Endothelial cell of umbilical vein (primary cell): ENCODE results near the gene NEB. TPM values are rescaled to one million over a fixed set of nuclear protein-coding genes. Genes with fewer than 3 reads are reported as not detected.

Source experiments
- BruUV-seq: library from RNA; stranded (reverse); fragments of 400-500 nt; replicated peaks from 2 replicates; lab custom pipeline; 2021; lab: Mats Ljungman, UMichigan
- CTCF ChIA-PET: fragments of 300-600, 350-600 bp; sonication (Branson Sonifier 250); formaldehyde crosslinking; loops from one replicate; lab custom pipeline; 2021; ENCODE audit warnings: antibody characterized with exemption, inconsistent platforms; lab: Charles Lee
- POLR2A ChIA-PET: fragments of 300-600, 350-600 bp; sonication (Branson Sonifier 250); formaldehyde crosslinking; loops from one replicate; lab custom pipeline; 2021; ENCODE audit warnings: antibody characterized with exemption, inconsistent platforms; lab: Charles Lee
- DNase-seq: peaks from one replicate; pipeline ENCODE4 v3.0.0-alpha.2; 2011; ENCODE audit warnings: low read depth, low spot score
- FAIRE-seq: peaks from 2 replicates; lab custom pipeline; 2011; peaks lifted over from hg19 to GRCh38; lab: Jason Lieb, UNC
- H2AFZ ChIP-seq: 2 replicates; pipeline ENCODE4 v1.6.0; 2012; ENCODE audit warnings: low read depth, low read length, control low read depth, inconsistent platforms
- H3K27ac ChIP-seq: 2 replicates; pipeline ENCODE4 v1.5.1; 2011; ENCODE audit warnings: low read depth, mild to moderate bottlenecking, control low read depth, low read length, moderate library complexity; ENCODE audit not compliant: insufficient read depth
- H3K27me3 ChIP-seq, 2 experiments: 2 replicates each; pipeline versions ENCODE4 v1.6.0 to v1.6.1; 2011; ENCODE audit warnings: low read length in 2 of 2, mixed read lengths in 1 of 2; ENCODE audit not compliant: control insufficient read depth in 2 of 2, insufficient read depth in 2 of 2
- H3K36me3 ChIP-seq, 2 experiments: 2 replicates in 1 of 2; 3 replicates in 1 of 2; pipeline ENCODE4 v1.5.1; 2011; ENCODE audit warnings: low read length in 2 of 2, mild to moderate bottlenecking in 1 of 2, moderate library complexity in 1 of 2; ENCODE audit not compliant: control insufficient read depth in 2 of 2, insufficient read depth in 2 of 2; ENCODE audit errors: extremely low read depth in 1 of 2
- H3K4me1 ChIP-seq: 3 replicates; pipeline ENCODE4 v1.5.1; 2011; ENCODE audit warnings: mild to moderate bottlenecking, low read length; ENCODE audit not compliant: control insufficient read depth, insufficient read depth; ENCODE audit errors: extremely low read depth
- H3K4me2 ChIP-seq: 2 replicates; pipeline ENCODE4 v1.6.1; 2011; ENCODE audit warnings: low read length, control low read depth, mixed read lengths; ENCODE audit not compliant: insufficient read depth
- H3K4me3 ChIP-seq, 3 experiments: fragments of 200-600 bp in 1 of 3; sonication (generic), shearing (Covaris generic) in 1 of 3; replicated peaks in 1 of 3; 2 replicates each; pipeline ENCODE4 v1.5.1; 2011 to 2016; ENCODE audit warnings: control low read depth in 3 of 3, low read length in 3 of 3, mild to moderate bottlenecking in 2 of 3, inconsistent platforms in 1 of 3, low read depth in 1 of 3, moderate library complexity in 1 of 3; ENCODE audit not compliant: insufficient read depth in 1 of 3
- H3K79me2 ChIP-seq: 2 replicates; pipeline ENCODE4 v1.6.0; 2012; ENCODE audit warnings: low read length, inconsistent platforms; ENCODE audit not compliant: control insufficient read depth, insufficient read depth
- H3K9ac ChIP-seq: replicated peaks from 2 replicates; pipeline ENCODE3; 2011; ENCODE audit warnings: low read length, control low read depth; ENCODE audit not compliant: insufficient read depth; ENCODE audit errors: extremely low read depth
- H3K9me1 ChIP-seq: replicated peaks from 3 replicates; pipeline ENCODE4 v1.6.0; 2011; ENCODE audit warnings: mild to moderate bottlenecking, low read length; ENCODE audit not compliant: control insufficient read depth, insufficient read depth; ENCODE audit errors: extremely low read depth
- H3K9me3 ChIP-seq: replicated peaks from 2 replicates; pipeline ENCODE4 v1.5.1; 2012; ENCODE audit warnings: low read length, inconsistent platforms; ENCODE audit not compliant: control insufficient read depth, insufficient read depth
- H4K20me1 ChIP-seq: replicated peaks from 2 replicates; pipeline ENCODE3; 2011; ENCODE audit warnings: mild to moderate bottlenecking, low read length; ENCODE audit not compliant: control insufficient read depth, insufficient read depth; ENCODE audit errors: extremely low read depth
- CTCF ChIP-seq, 2 donors: IDR thresholded peaks; 1 replicate in 1 of 2; 2 replicates in 1 of 2; pipeline ENCODE4 v1.5.1; 2011; ENCODE audit warnings: low read length in 2 of 2, mild to moderate bottlenecking in 2 of 2, moderate library complexity in 2 of 2, control low read depth in 1 of 2, inconsistent platforms in 1 of 2, low read depth in 1 of 2; ENCODE audit not compliant: insufficient read depth in 1 of 2; ENCODE audit errors: extremely low read depth in 1 of 2
- EZH2 ChIP-seq: IDR thresholded peaks from 2 replicates; pipeline ENCODE4 v1.6.1; 2012; ENCODE audit warnings: borderline replicate concordance, low read depth, mild to moderate bottlenecking, moderate library complexity, low read length, inconsistent platforms; ENCODE audit not compliant: severe bottlenecking
- FOS ChIP-seq: IDR thresholded peaks from 2 replicates; pipeline ENCODE4 v1.6.1; 2011; ENCODE audit warnings: mild to moderate bottlenecking, low read length, moderate library complexity, borderline replicate concordance; ENCODE audit not compliant: insufficient read depth
- GATA2 ChIP-seq: IDR thresholded peaks from 2 replicates; pipeline ENCODE4 v1.7.0; 2011; ENCODE audit warnings: low read depth, mild to moderate bottlenecking, moderate library complexity, mixed read lengths, low read length; ENCODE audit not compliant: insufficient read length, insufficient read depth
- JUN ChIP-seq: IDR thresholded peaks from 2 replicates; pipeline ENCODE4 v1.6.1; 2011; ENCODE audit warnings: borderline replicate concordance, low read depth; ENCODE audit not compliant: insufficient read length, insufficient read depth
- MYC ChIP-seq: IDR thresholded peaks from one replicate; pipeline ENCODE4 v1.6.1; 2011; ENCODE audit warnings: mild to moderate bottlenecking, low read depth, low read length
- POLR2A ChIP-seq: IDR thresholded peaks from 2 replicates; pipeline ENCODE4 v1.6.1; 2012; ENCODE audit warnings: low read depth, mild to moderate bottlenecking, control low read depth, low read length
- POLR2AphosphoS5 ChIP-seq: IDR thresholded peaks from 2 replicates; pipeline ENCODE4 v1.6.1; 2012; ENCODE audit warnings: low read depth, mild to moderate bottlenecking, control low read depth, low read length, moderate library complexity; ENCODE audit not compliant: insufficient read depth
- dilution Hi-C: fragments of 300-500 bp; cut with MboI; formaldehyde crosslinking; loops from one replicate; pipeline ENCODE4 v1.15.0; 2019; ENCODE audit warnings: low sequenced_read_pairs; ENCODE audit not compliant: extremely low pct_ligation_motif_present
- intact Hi-C: fragments of 100-400 bp; cut with micrococcal nuclease; formaldehyde crosslinking; loops from one replicate; pipeline ENCODE4 v1.10.0; 2022
- polyA plus RNA-seq, 4 experiments: library from polyadenylated mRNA; depleted of rRNA in 3 of 4; stranded (reverse) in 3 of 4; unstranded in 1 of 4; fragments of >200 nt; gene quantifications; 2 replicates each; pipeline versions ENCODE4 v1.2.1 to v1.2.3, GENCODE V29; 2011 to 2012; ENCODE audit warnings: missing spikeins in 1 of 4
- total RNA-seq: library from RNA; stranded (reverse); gene quantifications from 2 replicates; pipeline ENCODE4 v1.2.3, GENCODE V29; 2021
- TF ChIP-seq, protein P1 (sequence below): IDR thresholded peaks from 2 replicates; pipeline ENCODE4 v1.6.1; 2011; ENCODE audit not compliant: insufficient read depth, insufficient read length

NEB gene
- total and polyA plus RNA-seq, 2 donors (not counting 3 experiments of a cell fraction or from before 2014, with no cell fraction given) = 0.84 to 1.8 TPM

DNA sequence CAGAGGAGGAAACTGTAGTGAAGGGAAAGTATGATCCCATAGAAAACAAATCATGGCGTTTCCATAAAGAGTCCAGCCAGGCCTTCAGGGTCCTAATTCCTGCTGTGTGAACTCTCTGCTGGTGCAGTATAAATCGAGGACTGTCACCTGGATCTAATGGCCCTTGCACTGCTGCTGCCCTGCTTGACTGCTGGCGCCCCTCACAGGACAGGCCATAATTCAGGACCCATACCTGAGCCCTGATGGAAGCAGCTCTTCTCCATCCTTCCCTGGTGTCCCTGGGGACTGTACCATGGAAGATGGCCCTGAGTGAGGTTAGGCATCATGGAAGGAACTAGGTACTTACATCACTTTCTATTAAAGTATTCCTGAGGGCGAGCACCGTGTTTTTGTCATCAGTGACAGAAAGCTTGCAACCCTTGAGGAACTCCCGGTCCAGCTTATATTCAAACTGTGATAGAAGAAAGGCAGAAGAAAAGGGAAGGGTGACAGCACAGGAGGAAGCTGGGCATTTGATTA is 207.6 kb downstream of the NEB start:
- Histone ChIP-seq H3K4me1 (no peaks in the 10 kb centered on the region), H3K9ac (no peak overlapping the region), H3K79me2 (no peaks in the 10 kb centered on the region), H3K27me3 (no peaks in the 10 kb centered on the region), H3K4me2 (no peak overlapping the region), H3K36me3 (no peaks in the 10 kb centered on the region), H3K27ac (no peak overlapping the region), H4K20me1 (no peaks in the 10 kb centered on the region), H2AFZ (no peak overlapping the region), H3K9me1 (no peaks in the 10 kb centered on the region), H3K4me3 (no peak overlapping the region), H3K9me3 (no peaks in the 10 kb centered on the region)
- dilution Hi-C loops = no loop called here
- ChIA-PET POLR2A (no interaction called here), CTCF (interaction anchor here (1.9 kb wide), 1 partner anchor 499 kb away, joined by 4 read pairs; no protein-coding TSS in a partner anchor)
- TF ChIP-seq GATA2 = no peak
- TF ChIP-seq FOS = no peak
- TF ChIP-seq, protein P1, sequence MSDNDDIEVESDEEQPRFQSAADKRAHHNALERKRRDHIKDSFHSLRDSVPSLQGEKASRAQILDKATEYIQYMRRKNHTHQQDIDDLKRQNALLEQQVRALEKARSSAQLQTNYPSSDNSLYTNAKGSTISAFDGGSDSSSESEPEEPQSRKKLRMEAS = no peak
- TF ChIP-seq MYC = no peak
- TF ChIP-seq POLR2A = no peak
- TF ChIP-seq JUN = no peak
- TF ChIP-seq EZH2 = no peak
- intact Hi-C loops = no loop called here
- DNase-seq (no peak), FAIRE-seq (no peak)
- no TSS peak for BruUV-seq

DNA sequence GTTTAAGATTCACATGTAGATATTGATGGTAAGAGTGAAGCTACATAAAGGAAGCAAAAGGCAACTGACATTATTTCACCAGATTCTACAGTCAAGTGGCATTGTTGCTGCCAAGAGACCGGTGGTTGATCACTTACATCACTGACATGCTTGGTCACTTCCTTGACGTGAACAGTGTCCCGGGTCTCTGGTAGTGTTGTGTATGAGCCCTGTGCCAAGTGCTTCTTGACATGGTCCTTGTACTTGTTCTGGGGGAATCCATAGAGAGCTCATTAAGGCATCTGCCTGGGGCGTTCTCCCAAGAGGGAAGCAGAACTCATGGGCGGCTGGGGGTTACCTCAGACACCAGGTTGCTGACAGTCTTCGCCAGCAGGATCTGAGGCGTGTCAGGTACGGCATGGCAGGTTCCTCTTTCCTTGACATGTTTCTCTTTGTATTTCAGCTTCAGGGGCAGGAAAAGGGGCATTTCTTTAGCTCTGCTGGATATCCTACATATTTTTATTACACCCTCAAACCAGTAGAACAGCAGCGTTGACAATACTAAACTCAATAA is 208.4 kb downstream of the NEB start:
- H3K4me3 ChIP-seq = no peak overlapping the region
- H3K9ac ChIP-seq = no peak overlapping the region
- DNase-seq (no peak), FAIRE-seq (no peak)
- H3K27ac ChIP-seq = no peak overlapping the region
- dilution Hi-C loops = no loop called here
- CTCF ChIA-PET = interaction anchor here (1.9 kb wide), 1 partner anchor 500 kb away, joined by 4 read pairs; no protein-coding TSS in a partner anchor
- H3K4me2 ChIP-seq = no peak overlapping the region
- H2AFZ ChIP-seq = no peak overlapping the region
- no peaks in the 10 kb centered on the region for H3K9me3 ChIP-seq
- no peaks in the 10 kb centered on the region for H3K79me2 ChIP-seq
- H3K27me3 ChIP-seq = no peaks in the 10 kb centered on the region
- no TSS peak for BruUV-seq
- no peaks in the 10 kb centered on the region for H3K4me1 ChIP-seq
- no peaks in the 10 kb centered on the region for H3K36me3 ChIP-seq
- no peak for TF ChIP-seq EZH2
- TF ChIP-seq POLR2A = no peak
- no peak for TF ChIP-seq GATA2
- TF ChIP-seq POLR2AphosphoS5 = no peak
- TF ChIP-seq, protein P1 = no peak
- no peak for TF ChIP-seq MYC
- TF ChIP-seq CTCF (IDR thresholded peaks at IDR 0.05; ENCODE audit: extremely low read depth in 1 of 2, insufficient read depth in 1 of 2, low read depth in 1 of 2, low read length in 2 of 2) = no peak
- TF ChIP-seq FOS = no peak
- no peak for TF ChIP-seq JUN
- POLR2A ChIA-PET = no interaction called here
- no peaks in the 10 kb centered on the region for H4K20me1 ChIP-seq
- intact Hi-C loops = no loop called here
- H3K9me1 ChIP-seq = no peaks in the 10 kb centered on the region
